Endodermal cell (in vitro differentiated cells): Measurements from ENCODE around the gene MR1. TPM values are rescaled to one million over a fixed set of nuclear protein-coding genes. Genes with fewer than 3 reads are reported as not detected.

ENCODE experiments used
- DNase-seq: peaks from one replicate; pipeline ENCODE4 v3.0.0-alpha.2; 2017
- H3K27ac ChIP-seq: 2 replicates; pipeline ENCODE4 v1.5.1; 2013; ENCODE audit warnings: mild to moderate bottlenecking, low read depth, low read length, moderate library complexity
- H3K27me3 ChIP-seq: 2 replicates; pipeline ENCODE4 v1.6.1; 2013; ENCODE audit warnings: mild to moderate bottlenecking, low read length, moderate library complexity; ENCODE audit not compliant: insufficient read depth, control insufficient read depth, poor library complexity, severe bottlenecking
- H3K36me3 ChIP-seq: 2 replicates; pipeline ENCODE4 v1.7.0; 2013; ENCODE audit warnings: mild to moderate bottlenecking, low read length, moderate library complexity; ENCODE audit not compliant: control insufficient read depth, insufficient read depth
- H3K4me1 ChIP-seq: one replicate; pipeline ENCODE4 v1.7.0; 2013; ENCODE audit warnings: low read length; ENCODE audit not compliant: control insufficient read depth, insufficient read depth
- H3K4me3 ChIP-seq: 2 replicates; pipeline ENCODE4 v1.5.1; 2013; ENCODE audit warnings: mild to moderate bottlenecking, low read length, moderate library complexity
- H3K9ac ChIP-seq: 2 replicates; pipeline ENCODE4 v1.6.1; 2013; ENCODE audit warnings: mild to moderate bottlenecking, low read length, moderate library complexity; ENCODE audit not compliant: poor library complexity, severe bottlenecking; ENCODE audit errors: extremely low read depth
- H3K9me3 ChIP-seq: 2 replicates; pipeline ENCODE4 v1.6.1; 2013; ENCODE audit warnings: mild to moderate bottlenecking, low read length, moderate library complexity; ENCODE audit not compliant: control insufficient read depth
- H3K27ac Mint-ChIP-seq: 2 replicates; pipeline ENCODE4 v1.8.0; 2020; ENCODE audit warnings: mixed read lengths
- H3K27me3 Mint-ChIP-seq: 2 replicates; pipeline ENCODE4 v1.8.0; 2021; ENCODE audit warnings: mild to moderate bottlenecking, mixed read lengths; ENCODE audit not compliant: insufficient read depth
- H3K36me3 Mint-ChIP-seq: 2 replicates; pipeline ENCODE4 v1.8.0; 2020; ENCODE audit warnings: low read depth, mixed read lengths
- H3K4me1 Mint-ChIP-seq: 2 replicates; pipeline ENCODE4 v1.8.0; 2020; ENCODE audit warnings: mixed read lengths
- H3K4me3 Mint-ChIP-seq: 2 replicates; pipeline ENCODE4 v1.8.0; 2020; ENCODE audit warnings: mild to moderate bottlenecking, moderate library complexity, mixed read lengths
- H3K9me3 Mint-ChIP-seq: 2 replicates; pipeline ENCODE4 v1.8.0; 2020; ENCODE audit warnings: mild to moderate bottlenecking, mixed read lengths
- CTCF ChIP-seq: fragments of 200-600 bp; sonication (generic); conservative IDR thresholded peaks from 2 replicates; pipeline ENCODE4 v1.5.0; 2021; ENCODE audit warnings: antibody characterized with exemption, mild to moderate bottlenecking
- WGBS, 2 experiments: methylation state at CpG; one replicate each; pipeline versions ENCODE4 v1.1.5 to v1.1.7; 2013; ENCODE audit warnings: missing lambda C conversion rate in 2 of 2, mixed read lengths in 1 of 2; ENCODE audit not compliant: insufficient coverage in 1 of 2, insufficient read length in 1 of 2; 5-methylcytosine and 5-hydroxymethylcytosine counted together
- total RNA-seq, 2 donors: library from RNA; stranded (reverse); fragmentation: NEBNext Ultra II Directional in 1 of 2; extraction: Animal tissue kit (Norgen Biotek cat#: 25700) in 1 of 2; gene quantifications; 2 replicates in 1 of 2; 3 replicates in 1 of 2; pipeline ENCODE4 v1.2.1, GENCODE V29; 2021

Gene MR1
- total RNA-seq, 2 donors from 2014 or later, result 0.22 to 0.35 TPM

DNA sequence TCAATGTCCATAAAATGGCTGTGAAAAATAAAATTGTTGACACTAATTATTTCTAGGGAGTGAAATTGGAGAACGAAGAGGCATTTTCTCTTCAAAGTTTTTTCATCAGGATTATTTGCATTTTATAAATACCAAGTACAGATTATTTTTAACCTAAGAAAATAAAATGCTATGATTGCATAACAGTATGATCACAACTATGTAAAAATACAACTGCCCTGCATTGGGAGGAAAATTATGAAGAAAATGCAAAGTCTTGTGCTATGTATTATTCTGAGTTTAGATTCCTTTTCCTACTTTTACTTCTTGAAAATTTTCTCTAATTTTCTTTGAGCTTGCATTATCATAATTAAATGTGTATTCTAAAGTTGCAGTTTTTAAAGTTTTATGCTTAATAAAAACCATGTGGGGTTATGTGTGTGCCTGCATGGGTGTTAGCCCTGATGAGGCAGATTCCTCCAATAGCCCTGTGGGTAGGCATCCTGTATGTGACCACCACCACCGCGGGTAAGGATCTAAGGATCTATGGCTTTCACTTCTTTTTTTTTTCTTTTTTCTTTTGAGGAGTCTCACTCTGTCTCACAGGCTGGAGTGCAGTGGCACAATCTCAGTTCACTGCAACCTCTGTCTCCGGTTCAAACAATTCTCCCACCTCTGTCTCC is 35.8 kb upstream of the MR1 start:
- Histone ChIP-seq H3K36me3 (peaks cover 58% of the 10 kb centered on the region), H3K27ac (no peak overlapping the region), H3K4me1 (no peaks in the 10 kb centered on the region), H3K9me3 (peaks cover 14% of the 10 kb centered on the region), H3K4me3 (no peak overlapping the region), H3K27me3 (no peaks in the 10 kb centered on the region), H3K9ac (no peak overlapping the region)
- Mint-ChIP-seq H3K27me3 (no peaks in the 10 kb centered on the region), H3K4me1 (peaks cover 4% of the 10 kb centered on the region), H3K27ac (no peak overlapping the region), H3K9me3 (peaks cover 11% of the 10 kb centered on the region), H3K4me3 (no peak overlapping the region), H3K36me3 (peaks cover 40% of the 10 kb centered on the region)
- TF ChIP-seq CTCF, result no peak
- WGBS, 2 experiments, result 73 to 98% methylated on average over 3 to 4 of the region's 4 CpGs
- no peak for DNase-seq

DNA sequence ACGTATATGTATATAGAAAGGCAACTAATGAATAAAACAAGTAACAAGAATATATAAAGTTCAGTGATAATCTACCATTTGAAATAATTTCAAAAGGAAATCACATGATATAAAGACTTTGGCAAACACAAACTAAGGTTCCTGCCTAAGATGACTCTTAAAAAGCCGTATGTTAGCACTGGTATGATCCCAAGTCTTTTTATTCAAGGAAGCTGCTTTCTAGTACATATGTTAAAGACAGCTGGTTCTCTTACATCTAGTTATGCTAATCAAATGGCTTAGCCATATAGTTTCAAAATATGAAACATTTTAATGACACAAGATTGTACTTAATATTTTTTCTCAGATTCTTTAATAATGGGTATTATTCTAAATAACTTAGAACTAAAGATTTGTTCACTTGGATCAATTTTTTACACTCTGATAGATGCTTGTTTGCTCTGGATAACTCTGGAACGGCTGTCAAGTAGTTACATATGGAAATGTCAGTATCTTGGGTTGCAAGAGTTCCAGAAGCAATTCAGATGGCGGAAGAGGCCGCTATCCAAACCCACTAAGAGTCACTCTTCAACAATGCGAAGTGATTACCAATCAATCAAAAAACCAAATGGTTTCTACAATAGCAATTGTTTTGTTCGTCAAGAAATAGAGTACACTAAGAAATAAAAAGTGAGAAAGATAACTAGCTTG is 32.5 kb upstream of the MR1 start:
- peaks cover 13% of the 10 kb centered on the region for H3K9me3 Mint-ChIP-seq
- no peak overlapping the region for H3K9ac ChIP-seq
- peaks cover 70% of the 10 kb centered on the region for H3K36me3 ChIP-seq
- no peak for TF ChIP-seq CTCF
- WGBS, 2 experiments, result 95 to 100% methylated on average over 5 to 6 of the region's 7 CpGs
- no peaks in the 10 kb centered on the region for H3K4me1 ChIP-seq
- H3K27ac ChIP-seq, result no peak overlapping the region
- peaks cover 4% of the 10 kb centered on the region for H3K4me1 Mint-ChIP-seq
- DNase-seq, result no peak
- no peaks in the 10 kb centered on the region for H3K27me3 ChIP-seq
- H3K4me3 ChIP-seq, result no peak overlapping the region
- peaks cover 56% of the 10 kb centered on the region for H3K36me3 Mint-ChIP-seq
- H3K27me3 Mint-ChIP-seq, result no peaks in the 10 kb centered on the region
- peaks cover 20% of the 10 kb centered on the region for H3K9me3 ChIP-seq
- H3K27ac Mint-ChIP-seq, result no peak overlapping the region
- H3K4me3 Mint-ChIP-seq, result no peak overlapping the region

DNA sequence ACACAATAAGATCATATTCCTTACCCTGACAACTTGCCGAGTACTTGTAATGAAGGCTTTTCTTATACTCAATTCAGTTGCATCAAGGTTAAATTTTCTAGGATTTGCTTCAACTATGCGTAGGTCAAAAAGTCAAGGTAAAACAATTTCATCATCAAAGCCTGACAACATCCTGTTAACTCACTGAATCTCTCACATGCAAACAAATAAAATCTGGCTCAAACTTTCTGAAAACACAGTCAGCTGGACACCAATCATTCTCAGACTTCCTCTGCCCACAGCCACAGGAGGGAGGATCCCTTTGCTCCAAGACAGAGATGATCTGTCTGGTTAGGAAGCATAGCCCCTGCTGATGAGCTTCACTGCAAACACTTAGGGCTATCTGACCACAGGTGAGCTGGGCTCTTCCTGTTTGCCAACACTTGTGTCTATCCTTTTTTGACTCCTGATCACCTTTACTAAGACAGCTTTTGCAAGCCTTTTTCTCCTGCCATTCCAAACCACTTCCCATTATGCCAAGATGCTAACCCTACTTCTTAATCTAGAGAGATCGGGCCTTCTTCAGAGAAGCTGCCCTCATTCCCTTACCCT is 31.1 kb upstream of the MR1 start:
- Histone ChIP-seq H3K4me1 (no peaks in the 10 kb centered on the region), H3K27me3 (no peaks in the 10 kb centered on the region), H3K27ac (no peak overlapping the region), H3K9me3 (peaks cover 20% of the 10 kb centered on the region), H3K9ac (no peak overlapping the region), H3K4me3 (no peak overlapping the region), H3K36me3 (peaks cover 60% of the 10 kb centered on the region)
- 96 to 100% methylated on average over 3 of the region's 3 CpGs for WGBS, 2 experiments
- Mint-ChIP-seq H3K27me3 (no peaks in the 10 kb centered on the region), H3K4me3 (no peak overlapping the region), H3K9me3 (peaks cover 13% of the 10 kb centered on the region), H3K4me1 (peaks cover 10% of the 10 kb centered on the region), H3K36me3 (peaks cover 54% of the 10 kb centered on the region), H3K27ac (no peak overlapping the region)
- TF ChIP-seq CTCF, result no peak
- no peak for DNase-seq
